T-helper 2 cell treated with Interferon-gamma antibody and Interleukin-4, amounts not matched to agents 100 ng/mL and 5 ng/mL, for 36 hours (primary cell): ENCODE results near the gene LDLRAD4. TPM values are rescaled to one million over a fixed set of nuclear protein-coding genes. Genes with fewer than 3 reads are reported as not detected.

Experiments used
- intact Hi-C: fragments of 100-400 bp; cut with micrococcal nuclease; formaldehyde crosslinking; loops from one replicate; pipeline ENCODE4 v1.15.1; 2023
- total RNA-seq: library from RNA; stranded (reverse); gene quantifications from 2 replicates; pipeline ENCODE4 v1.2.3, GENCODE V29; 2022

LDLRAD4 gene
- total RNA-seq, 1 donor from 2014 or later = 28.5 TPM

DNA sequence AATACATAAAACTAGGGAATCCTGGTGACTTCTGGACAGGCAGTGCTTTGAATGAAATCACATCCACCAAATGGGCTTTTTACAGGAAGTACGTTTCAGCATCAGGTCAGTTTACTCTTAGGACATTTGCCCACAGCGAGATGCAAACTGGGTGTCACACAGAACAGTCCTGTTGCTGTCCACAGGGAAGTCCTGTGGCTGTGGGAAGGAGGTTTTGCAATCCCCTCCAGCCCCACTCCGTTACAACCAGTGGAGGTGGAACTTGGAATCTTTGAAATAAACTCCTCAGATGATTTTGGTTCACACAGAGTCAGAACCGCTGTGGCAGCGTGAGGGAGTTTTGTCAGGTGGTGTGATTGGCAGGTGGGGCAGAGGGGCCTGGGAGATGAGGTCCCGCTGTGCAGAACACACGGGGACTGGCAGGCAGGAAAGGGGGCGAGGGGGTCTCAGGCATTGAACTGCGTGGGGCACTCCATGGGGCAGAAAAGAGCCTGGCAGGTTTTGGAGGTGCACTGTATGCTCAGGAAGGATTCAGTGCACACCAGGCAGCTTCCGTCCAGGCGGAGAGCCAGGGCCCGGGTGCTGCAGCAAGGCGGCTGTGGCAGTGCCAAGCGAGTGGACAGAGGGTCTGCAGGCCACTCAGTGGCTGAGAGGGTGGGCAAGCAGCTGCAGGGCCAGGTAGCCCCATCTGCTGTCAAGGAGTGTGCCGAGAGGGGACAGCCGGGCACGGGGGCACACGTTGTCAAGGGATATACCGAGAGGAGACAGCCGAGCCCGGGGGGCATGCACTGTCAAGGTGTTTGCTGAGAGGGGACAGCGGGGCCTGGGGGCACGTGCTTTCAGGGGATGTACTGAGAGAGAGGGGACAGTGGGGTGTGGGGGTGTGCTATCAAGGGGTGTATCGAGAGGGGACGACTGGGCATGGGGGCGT, 148.7 kb downstream of the LDLRAD4 start:
- intact Hi-C loops = no loop called here

DNA sequence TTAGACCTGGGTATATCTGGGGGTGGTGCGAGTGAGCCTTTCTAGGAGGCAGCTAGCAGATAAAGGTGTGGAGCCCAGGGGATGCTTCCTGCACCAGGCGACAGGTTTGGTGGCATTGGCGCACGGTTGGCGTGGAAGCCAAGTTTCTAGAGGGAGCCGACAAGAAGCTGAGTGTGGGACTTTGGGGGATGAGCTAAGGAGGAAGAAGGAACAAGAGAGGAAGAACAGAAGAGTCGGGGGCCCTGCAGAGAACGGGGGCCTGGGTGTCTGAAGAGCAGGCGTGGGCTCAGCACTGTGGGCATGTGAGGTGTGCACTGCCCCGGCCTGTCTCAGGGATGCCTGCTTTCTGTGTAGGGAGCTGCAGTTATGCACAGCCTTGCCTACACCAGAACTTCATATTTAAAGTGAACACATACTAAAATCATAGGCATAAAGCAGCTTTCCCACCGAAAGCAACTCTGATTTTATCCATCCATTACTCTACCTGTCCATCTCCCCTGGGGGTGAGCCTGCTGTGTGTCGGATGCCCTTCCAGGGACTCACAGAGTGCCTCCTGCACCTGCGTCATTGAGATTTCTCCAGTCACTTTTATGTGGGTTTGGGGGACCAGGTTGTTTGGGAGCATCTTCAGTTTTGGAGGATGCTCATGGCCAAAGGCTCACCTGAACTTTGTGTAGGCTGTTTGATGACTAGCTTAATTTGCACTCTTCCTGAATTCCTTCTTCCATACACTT, 149.7 kb downstream of the LDLRAD4 start:
- intact Hi-C loops = no loop called here

- intact Hi-C loops = no loop called here
Measured at GRCh38 chr18:13369353-13369752, 150.8 kb downstream of the LDLRAD4 start.

DNA sequence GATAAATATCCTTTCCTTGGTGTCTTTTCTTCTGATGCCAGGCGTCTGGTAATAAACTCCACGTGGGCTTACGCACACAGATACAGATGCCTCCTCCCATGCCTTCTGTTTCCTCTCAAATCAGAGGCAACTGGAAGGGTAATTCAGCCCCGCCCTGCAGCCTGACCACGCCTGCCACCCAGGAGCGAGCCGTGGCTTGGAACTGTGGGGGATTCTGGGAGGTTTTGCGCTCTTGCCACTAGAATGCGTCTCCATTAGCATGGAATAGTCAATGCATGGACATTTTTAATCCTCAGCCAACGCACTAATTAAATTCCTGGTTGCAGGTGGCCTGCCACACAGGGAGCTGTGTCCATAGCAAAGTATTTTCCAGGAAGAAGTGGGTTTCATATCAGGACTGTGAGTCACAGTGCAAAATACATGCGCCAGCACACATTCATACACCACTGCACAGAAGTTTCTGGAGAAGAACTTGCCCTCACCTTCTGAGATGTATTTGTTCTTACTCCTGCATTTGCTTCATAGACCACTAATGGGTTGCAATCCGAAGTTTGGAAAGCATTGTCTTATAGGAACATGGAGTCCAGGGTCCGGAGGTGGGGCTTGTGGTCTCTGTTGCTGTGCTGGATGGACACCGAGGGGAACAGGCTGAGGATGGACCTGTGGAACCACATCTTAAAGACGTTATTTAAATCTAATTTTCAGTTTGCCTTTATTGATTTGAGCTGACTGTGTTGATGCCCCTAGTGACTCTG, 151.4 kb downstream of the LDLRAD4 start:
- intact Hi-C loops = no loop called here

- intact Hi-C loops = no loop called here
Measured at GRCh38 chr18:13370995-13371625, 152.6 kb downstream of the LDLRAD4 start.

- intact Hi-C loops = no loop called here
Measured at GRCh38 chr18:13371689-13372418, 153.3 kb downstream of the LDLRAD4 start.

GRCh38 chr18:13372531-13372951, 154.0 kb downstream of the LDLRAD4 start:
- intact Hi-C loops = no loop called here

GRCh38 chr18:13374096-13374467, 155.5 kb downstream of the LDLRAD4 start:
- intact Hi-C loops = loop anchor here (2.0 kb wide), 2 partner anchors 157 to 425 kb away; partner anchors contain the start of gene SEH1L

GRCh38 chr18:13374468-13375301, 156.1 kb downstream of the LDLRAD4 start:
- intact Hi-C loops = loop anchor here (2.0 to 5.0 kb wide), 4 partner anchors 82 to 426 kb away; partner anchors contain the start of genes FAM210A, RNMT and SEH1L

DNA sequence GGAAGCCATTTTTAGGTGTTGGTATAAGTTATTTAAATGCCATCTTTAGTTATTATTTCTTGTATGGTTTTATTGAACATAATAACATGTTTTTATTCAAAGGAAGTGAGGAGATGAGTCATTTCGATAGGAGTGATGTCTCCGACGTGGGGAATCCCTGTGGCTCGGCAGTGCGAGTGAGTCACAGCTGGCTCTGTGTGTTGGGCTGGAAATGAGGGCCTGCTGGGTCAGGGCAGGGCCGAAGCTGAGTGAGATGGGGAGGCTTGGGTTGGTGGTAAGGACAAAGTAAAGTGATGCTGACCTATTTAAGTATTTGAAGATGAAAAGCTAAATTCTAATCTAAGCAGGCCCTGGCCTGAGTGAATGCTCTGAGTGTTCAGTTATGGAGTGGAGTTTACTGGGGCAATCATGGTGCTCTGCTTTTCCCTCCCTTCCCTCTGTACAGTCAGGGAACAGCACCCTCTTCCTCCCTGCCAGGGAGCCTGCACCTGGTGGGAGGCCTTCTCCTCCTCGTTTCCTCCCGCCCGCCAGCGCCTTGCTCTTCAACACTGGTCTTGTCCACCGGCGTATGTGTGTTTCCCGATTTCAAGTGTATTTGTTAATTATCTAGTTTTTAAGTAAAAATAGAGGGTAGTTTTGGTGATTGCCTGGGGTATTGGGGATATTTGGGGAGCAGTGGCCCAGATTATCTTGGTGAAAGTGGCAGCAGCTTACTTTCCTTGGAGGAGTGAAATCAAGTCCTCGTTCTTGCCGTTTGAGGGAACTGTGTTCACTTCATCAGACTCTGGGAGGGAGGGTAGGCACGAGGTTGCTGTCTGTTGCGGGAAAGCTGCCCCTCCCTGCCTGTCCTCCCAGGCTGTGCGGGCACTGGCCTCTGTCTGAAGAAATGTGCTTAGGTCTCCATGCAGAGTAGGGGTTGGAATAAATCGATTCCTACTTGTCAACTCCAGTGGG, 157.0 kb downstream of the LDLRAD4 start:
- intact Hi-C loops = loop anchor here (2.0 to 5.0 kb wide), 7 partner anchors 61 to 427 kb away; partner anchors contain the start of genes FAM210A, RNMT and SEH1L

- intact Hi-C loops = loop anchor here (2.0 to 5.0 kb wide), 5 partner anchors 60 to 351 kb away; partner anchors contain the start of genes FAM210A and RNMT
Measured at GRCh38 chr18:13376298-13376840, 157.8 kb downstream of the LDLRAD4 start.

DNA sequence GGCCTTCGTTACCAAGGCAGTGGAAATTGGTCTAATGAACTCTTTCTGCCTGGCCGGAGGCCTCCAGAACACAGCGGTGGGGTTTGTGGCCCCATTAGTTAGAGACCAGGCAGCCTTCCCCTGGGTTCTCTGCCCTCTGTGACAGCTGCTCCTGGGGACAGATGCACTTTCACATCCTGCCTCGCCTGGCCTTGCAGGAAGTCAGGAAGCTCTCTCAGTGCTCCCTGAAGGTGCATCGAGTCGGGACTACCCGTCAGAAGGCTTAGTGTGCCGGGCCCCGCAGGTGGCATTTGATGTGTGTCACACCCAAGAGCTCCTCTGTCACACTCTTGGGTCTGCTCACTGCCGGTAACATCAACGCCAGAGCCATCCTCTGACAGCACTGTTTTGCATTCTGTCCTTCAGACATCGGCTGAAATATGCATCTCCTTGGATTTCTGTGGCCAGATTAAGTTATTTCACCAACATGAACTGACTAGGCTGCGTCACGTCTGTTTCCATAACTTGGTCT, 158.3 kb downstream of the LDLRAD4 start:
- intact Hi-C loops = loop anchor here (2.0 to 5.0 kb wide), 5 partner anchors 60 to 350 kb away; partner anchors contain the start of genes FAM210A and RNMT

DNA sequence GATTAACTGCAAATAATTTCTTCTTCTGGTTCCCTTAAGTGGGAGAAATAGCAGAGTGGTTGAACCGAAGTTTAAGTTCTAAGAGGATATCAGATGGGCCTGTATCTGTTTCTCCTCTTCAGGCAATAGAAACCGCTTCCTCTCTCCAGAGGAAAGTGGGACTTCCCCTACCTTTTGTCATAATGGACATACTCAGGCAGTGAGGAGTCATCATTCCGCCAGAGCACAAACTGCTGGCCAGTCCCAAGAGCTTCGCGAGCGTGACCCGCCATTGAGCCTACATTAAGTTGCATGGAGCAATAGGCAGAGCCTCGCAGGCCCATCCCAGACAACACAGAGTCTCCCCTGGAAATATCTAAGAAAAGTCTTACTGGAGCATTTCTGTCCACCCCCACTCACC, 158.9 kb downstream of the LDLRAD4 start:
- intact Hi-C loops = loop anchor here (2.0 to 5.0 kb wide), 5 partner anchors 59 to 350 kb away; partner anchors contain the start of genes FAM210A and RNMT

GRCh38 chr18:13378150-13378549, 159.6 kb downstream of the LDLRAD4 start:
- intact Hi-C loops = loop anchor here (2.0 to 5.0 kb wide), 3 partner anchors 86 to 349 kb away; partner anchors contain the start of genes FAM210A and RNMT

GRCh38 chr18:13379062-13379865, 160.7 kb downstream of the LDLRAD4 start:
- intact Hi-C loops = loop anchor here (2.0 to 5.0 kb wide), 3 partner anchors 87 to 348 kb away; partner anchors contain the start of genes FAM210A and RNMT
